Astrocyte (in vitro differentiated cells and primary cell): ENCODE measurements around the gene NUCB2. TPM values are rescaled to one million over a fixed set of nuclear protein-coding genes. Genes with fewer than 3 reads are reported as not detected.

Source experiments
- DNase-seq: peaks from one replicate; pipeline ENCODE4 v3.0.0-alpha.2; 2010; ENCODE audit warnings: low read depth
- FAIRE-seq: peaks from 2 replicates; lab custom pipeline; 2011; peaks lifted over from hg19 to GRCh38; lab: Jason Lieb, UNC
- H2AFZ ChIP-seq: 2 replicates; pipeline ENCODE4 v1.6.0; 2012; ENCODE audit warnings: low read depth, low read length, inconsistent platforms
- H3K27ac ChIP-seq: 2 replicates; pipeline ENCODE4 v1.5.1; 2011; ENCODE audit warnings: low read depth, low read length, inconsistent platforms
- H3K27me3 ChIP-seq: 2 replicates; pipeline ENCODE4 v1.6.0; 2011; ENCODE audit warnings: low read length, inconsistent platforms; ENCODE audit not compliant: insufficient read depth
- H3K36me3 ChIP-seq: 2 replicates; pipeline ENCODE4 v1.5.1; 2011; ENCODE audit warnings: low read length, inconsistent platforms; ENCODE audit not compliant: insufficient read depth
- H3K4me1 ChIP-seq: 2 replicates; pipeline ENCODE4 v1.5.1; 2011; ENCODE audit warnings: low read length, inconsistent platforms; ENCODE audit not compliant: insufficient read depth
- H3K4me2 ChIP-seq: 2 replicates; pipeline ENCODE4 v1.6.0; 2012; ENCODE audit warnings: low read length, inconsistent platforms
- H3K4me3 ChIP-seq: 2 replicates; pipeline ENCODE4 v1.5.1; 2011; ENCODE audit warnings: low read depth, mild to moderate bottlenecking, low read length, inconsistent platforms; ENCODE audit not compliant: insufficient read depth
- H3K79me2 ChIP-seq: 2 replicates; pipeline ENCODE4 v1.6.0; 2012; ENCODE audit warnings: mild to moderate bottlenecking, low read length, inconsistent platforms; ENCODE audit not compliant: insufficient read depth
- H3K9ac ChIP-seq: 2 replicates; pipeline ENCODE4 v1.6.0; 2012; ENCODE audit warnings: mild to moderate bottlenecking, low read length, inconsistent platforms
- H3K9me3 ChIP-seq: 2 replicates; pipeline ENCODE4 v1.5.1; 2012; ENCODE audit warnings: low read depth, mild to moderate bottlenecking, low read length, inconsistent platforms; ENCODE audit not compliant: insufficient read depth
- H4K20me1 ChIP-seq: 2 replicates; pipeline ENCODE4 v1.6.0; 2012; ENCODE audit warnings: low read length, inconsistent platforms; ENCODE audit not compliant: insufficient read depth
- H3K27ac Mint-ChIP-seq: one replicate; pipeline ENCODE4 v1.8.0; 2021; ENCODE audit warnings: mild to moderate bottlenecking, mixed read lengths; ENCODE audit not compliant: unreplicated experiment
- H3K27me3 Mint-ChIP-seq: one replicate; pipeline ENCODE4 v1.8.0; 2021; ENCODE audit warnings: low read depth, mixed read lengths; ENCODE audit not compliant: unreplicated experiment
- H3K36me3 Mint-ChIP-seq: one replicate; pipeline ENCODE4 v1.8.0; 2021; ENCODE audit warnings: low read depth, mixed read lengths; ENCODE audit not compliant: unreplicated experiment
- H3K4me1 Mint-ChIP-seq: one replicate; pipeline ENCODE4 v1.8.0; 2021; ENCODE audit warnings: low read depth, mixed read lengths; ENCODE audit not compliant: unreplicated experiment
- H3K4me3 Mint-ChIP-seq: one replicate; pipeline ENCODE4 v1.8.0; 2021; ENCODE audit warnings: mild to moderate bottlenecking, moderate library complexity, mixed read lengths; ENCODE audit not compliant: unreplicated experiment
- H3K9me3 Mint-ChIP-seq: one replicate; pipeline ENCODE4 v1.8.0; 2021; ENCODE audit warnings: mild to moderate bottlenecking, mixed read lengths; ENCODE audit not compliant: unreplicated experiment
- EZH2 ChIP-seq: IDR thresholded peaks from 2 replicates; pipeline ENCODE4 v1.6.1; 2012; ENCODE audit warnings: mild to moderate bottlenecking, low read length, inconsistent platforms; ENCODE audit not compliant: insufficient read depth
- total RNA-seq: library from RNA; stranded (reverse); gene quantifications from 2 replicates; pipeline ENCODE4 v1.2.1, GENCODE V29; 2021
- TF ChIP-seq, protein P1 (sequence below): IDR thresholded peaks from 2 replicates; pipeline ENCODE4 v1.5.1; 2011; ENCODE audit warnings: low read depth, mild to moderate bottlenecking, inconsistent platforms, low read length, moderate library complexity; ENCODE audit not compliant: insufficient read depth

Gene NUCB2
- total RNA-seq, 1 donor from 2014 or later = 71.2 TPM

DNA sequence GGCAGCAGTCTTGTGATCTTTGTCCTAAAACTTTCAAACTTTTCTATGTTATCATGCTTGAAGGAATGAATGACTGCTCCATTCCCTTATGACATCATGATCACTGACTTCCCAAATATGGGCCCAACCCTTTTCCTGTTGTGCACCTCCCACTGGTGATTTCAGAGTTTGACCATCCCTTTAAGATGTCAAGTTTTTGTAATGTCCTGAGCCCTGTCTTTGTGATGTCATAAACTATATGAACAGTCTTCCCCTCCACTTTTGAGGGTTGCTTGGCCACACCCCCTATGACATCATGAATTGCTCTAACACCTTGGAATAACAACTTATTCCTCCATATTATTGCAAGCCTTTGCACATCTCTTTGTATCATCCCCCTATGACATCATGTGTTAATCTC lies 16.5 kb upstream of the NUCB2 start:
- Mint-ChIP-seq H3K4me1 (peaks cover 14% of the 10 kb centered on the region), H3K27ac (no peak overlapping the region), H3K27me3 (no peaks in the 10 kb centered on the region), H3K36me3 (no peaks in the 10 kb centered on the region), H3K9me3 (no peaks in the 10 kb centered on the region), H3K4me3 (no peak overlapping the region)
- Histone ChIP-seq H2AFZ (no peak overlapping the region), H3K79me2 (no peaks in the 10 kb centered on the region), H3K27ac (no peak overlapping the region), H4K20me1 (no peaks in the 10 kb centered on the region), H3K4me3 (no peak overlapping the region), H3K4me2 (no peak overlapping the region), H3K9me3 (no peaks in the 10 kb centered on the region), H3K9ac (no peak overlapping the region), H3K36me3 (no peaks in the 10 kb centered on the region), H3K4me1 (peaks cover 15% of the 10 kb centered on the region), H3K27me3 (no peaks in the 10 kb centered on the region)
- TF ChIP-seq, protein P1, sequence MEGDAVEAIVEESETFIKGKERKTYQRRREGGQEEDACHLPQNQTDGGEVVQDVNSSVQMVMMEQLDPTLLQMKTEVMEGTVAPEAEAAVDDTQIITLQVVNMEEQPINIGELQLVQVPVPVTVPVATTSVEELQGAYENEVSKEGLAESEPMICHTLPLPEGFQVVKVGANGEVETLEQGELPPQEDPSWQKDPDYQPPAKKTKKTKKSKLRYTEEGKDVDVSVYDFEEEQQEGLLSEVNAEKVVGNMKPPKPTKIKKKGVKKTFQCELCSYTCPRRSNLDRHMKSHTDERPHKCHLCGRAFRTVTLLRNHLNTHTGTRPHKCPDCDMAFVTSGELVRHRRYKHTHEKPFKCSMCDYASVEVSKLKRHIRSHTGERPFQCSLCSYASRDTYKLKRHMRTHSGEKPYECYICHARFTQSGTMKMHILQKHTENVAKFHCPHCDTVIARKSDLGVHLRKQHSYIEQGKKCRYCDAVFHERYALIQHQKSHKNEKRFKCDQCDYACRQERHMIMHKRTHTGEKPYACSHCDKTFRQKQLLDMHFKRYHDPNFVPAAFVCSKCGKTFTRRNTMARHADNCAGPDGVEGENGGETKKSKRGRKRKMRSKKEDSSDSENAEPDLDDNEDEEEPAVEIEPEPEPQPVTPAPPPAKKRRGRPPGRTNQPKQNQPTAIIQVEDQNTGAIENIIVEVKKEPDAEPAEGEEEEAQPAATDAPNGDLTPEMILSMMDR = no peak
- TF ChIP-seq EZH2 = no peak
- no peak for DNase-seq
- FAIRE-seq = no peak

DNA sequence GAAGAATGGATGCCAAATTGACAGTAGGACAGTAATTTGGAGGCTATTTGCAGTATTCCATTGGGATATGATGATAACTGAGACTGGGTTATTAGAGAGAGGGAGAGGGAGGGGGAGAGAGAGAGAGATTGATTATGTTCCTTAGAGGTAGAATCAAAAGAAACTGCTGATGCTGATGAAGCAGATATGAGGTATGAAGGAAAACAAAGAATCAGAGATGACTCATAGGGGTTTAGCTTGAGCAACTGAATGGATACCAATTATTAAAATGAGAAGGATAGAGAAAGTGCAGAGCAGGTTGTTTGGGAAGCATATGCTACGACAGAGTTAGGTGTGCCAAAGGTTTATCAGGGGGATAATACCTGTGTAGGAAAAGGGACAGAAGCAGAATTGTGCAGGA lies 12.8 kb upstream of the NUCB2 start:
- TF ChIP-seq, protein P1 = no peak
- TF ChIP-seq EZH2 = no peak
- H4K20me1 ChIP-seq = no peaks in the 10 kb centered on the region
- no peaks in the 10 kb centered on the region for H3K79me2 ChIP-seq
- H3K27me3 ChIP-seq = no peaks in the 10 kb centered on the region
- Mint-ChIP-seq H3K27me3 (no peaks in the 10 kb centered on the region), H3K36me3 (no peaks in the 10 kb centered on the region), H3K9me3 (no peaks in the 10 kb centered on the region), H3K27ac (no peak overlapping the region), H3K4me1 (peaks cover 9% of the 10 kb centered on the region), H3K4me3 (no peak overlapping the region)
- H3K9me3 ChIP-seq = no peaks in the 10 kb centered on the region
- no peak overlapping the region for H3K27ac ChIP-seq
- H2AFZ ChIP-seq = no peak overlapping the region
- DNase-seq (peak; percentile 65), FAIRE-seq (no peak)
- H3K4me3 ChIP-seq = no peak overlapping the region
- H3K4me2 ChIP-seq = peak overlapping the region; percentile 36
- H3K36me3 ChIP-seq = no peaks in the 10 kb centered on the region
- peaks cover 6% of the 10 kb centered on the region for H3K4me1 ChIP-seq
- no peak overlapping the region for H3K9ac ChIP-seq

DNA sequence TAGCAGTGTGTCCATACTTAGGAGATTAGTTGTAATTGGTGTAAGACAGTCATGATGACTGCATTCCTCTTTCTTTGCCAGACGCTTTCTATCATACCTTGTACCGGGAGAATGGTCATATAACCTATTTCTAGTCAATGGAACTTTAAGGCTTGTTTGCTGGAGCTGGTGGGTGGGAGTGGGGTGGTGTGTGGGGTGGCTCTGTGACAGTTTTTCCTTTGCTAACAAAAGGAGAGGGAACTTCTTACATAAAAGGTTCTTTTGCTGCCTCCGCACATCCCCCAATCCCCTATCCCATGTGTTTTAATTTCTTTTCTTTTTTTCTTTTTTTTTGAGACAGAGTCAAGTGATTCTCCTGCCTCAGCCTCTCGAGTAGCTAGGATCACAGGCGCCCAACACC lies 9.8 kb upstream of the NUCB2 start:
- Histone ChIP-seq H2AFZ (no peak overlapping the region), H3K9me3 (no peaks in the 10 kb centered on the region), H3K79me2 (no peaks in the 10 kb centered on the region), H3K9ac (no peak overlapping the region), H3K27ac (no peak overlapping the region), H3K4me3 (no peak overlapping the region), H3K27me3 (no peaks in the 10 kb centered on the region), H3K36me3 (no peaks in the 10 kb centered on the region), H3K4me1 (peaks cover 6% of the 10 kb centered on the region), H4K20me1 (no peaks in the 10 kb centered on the region), H3K4me2 (no peak overlapping the region)
- Mint-ChIP-seq H3K4me3 (no peak overlapping the region), H3K36me3 (no peaks in the 10 kb centered on the region), H3K27me3 (peaks cover 1% of the 10 kb centered on the region), H3K27ac (no peak overlapping the region), H3K9me3 (no peaks in the 10 kb centered on the region), H3K4me1 (peaks cover 7% of the 10 kb centered on the region)
- DNase-seq = no peak
- no peak for FAIRE-seq
- TF ChIP-seq, protein P1 = no peak
- no peak for TF ChIP-seq EZH2
